Neuronal stem cell (in vitro differentiated cells): ENCODE results near the gene KAT14.

Experiments
- DNase-seq: peaks from one replicate; pipeline ENCODE4 v3.0.0-alpha.2; 2013; ENCODE audit warnings: low spot score
- H2AFZ ChIP-seq: one replicate; pipeline ENCODE4 v1.6.1; 2013; ENCODE audit warnings: mild to moderate bottlenecking, low read length, inconsistent platforms
- H2AK5ac ChIP-seq: 2 replicates; pipeline ENCODE4 v1.6.1; 2013; ENCODE audit warnings: low read depth, mild to moderate bottlenecking, inconsistent platforms, low read length, moderate library complexity, mixed read lengths
- H2BK120ac ChIP-seq: 2 replicates; pipeline ENCODE4 v1.6.1; 2013; ENCODE audit warnings: low read depth, mild to moderate bottlenecking, inconsistent platforms, low read length, moderate library complexity, mixed read lengths
- H2BK12ac ChIP-seq: one replicate; pipeline ENCODE4 v1.6.1; 2013; ENCODE audit warnings: low read length, inconsistent platforms
- H2BK15ac ChIP-seq: 2 replicates; pipeline ENCODE4 v1.6.1; 2013; ENCODE audit warnings: mild to moderate bottlenecking, low read length, inconsistent platforms, mixed read lengths
- H2BK5ac ChIP-seq: one replicate; pipeline ENCODE4 v1.6.1; 2013; ENCODE audit warnings: inconsistent platforms, mild to moderate bottlenecking, low read length, moderate library complexity
- H3K14ac ChIP-seq: one replicate; pipeline ENCODE4 v1.6.1; 2013; ENCODE audit warnings: low read length, inconsistent platforms
- H3K18ac ChIP-seq: 2 replicates; pipeline ENCODE4 v1.6.1; 2013; ENCODE audit warnings: low read length, inconsistent platforms
- H3K23ac ChIP-seq: 2 replicates; pipeline ENCODE4 v1.6.1; 2013; ENCODE audit warnings: low read depth, mild to moderate bottlenecking, mixed read lengths, low read length, inconsistent platforms; ENCODE audit not compliant: poor library complexity
- H3K27ac ChIP-seq: replicated peaks from 3 replicates; pipeline ENCODE4 v1.5.1; 2013; ENCODE audit warnings: low read length, inconsistent platforms
- H3K27me3 ChIP-seq, 3 experiments: 2 replicates each; pipeline ENCODE4 v1.6.1; 2013; ENCODE audit warnings: low read length in 3 of 3, mild to moderate bottlenecking in 2 of 3, inconsistent platforms in 1 of 3, low read depth in 1 of 3, mixed read lengths in 1 of 3, moderate library complexity in 1 of 3; ENCODE audit not compliant: control insufficient read depth in 3 of 3, insufficient read depth in 3 of 3
- H3K36me3 ChIP-seq, 2 donors: replicated peaks in 1 of 2; 2 replicates each; pipeline ENCODE4 v1.6.1; 2013; ENCODE audit warnings: low read length in 2 of 2; ENCODE audit not compliant: control insufficient read depth in 2 of 2, insufficient read depth in 2 of 2
- H3K4ac ChIP-seq: 2 replicates; pipeline ENCODE4 v1.6.1; 2013; ENCODE audit warnings: inconsistent platforms, mild to moderate bottlenecking, low read length, moderate library complexity
- H3K4me1 ChIP-seq, 2 donors: 1 replicate in 1 of 2; 2 replicates in 1 of 2; pipeline ENCODE4 v1.6.1; 2013; ENCODE audit warnings: low read length in 2 of 2, low read depth in 1 of 2; ENCODE audit not compliant: control insufficient read depth in 2 of 2, insufficient read depth in 1 of 2
- H3K4me2 ChIP-seq: one replicate; pipeline ENCODE4 v1.6.1; 2013; ENCODE audit warnings: mild to moderate bottlenecking, low read length, inconsistent platforms; ENCODE audit not compliant: insufficient read depth, poor library complexity, severe bottlenecking
- H3K4me3 ChIP-seq, 2 donors: 2 replicates each; pipeline ENCODE4 v1.5.1; 2013; ENCODE audit warnings: low read length in 2 of 2, mild to moderate bottlenecking in 2 of 2, inconsistent platforms in 1 of 2, moderate library complexity in 1 of 2
- H3K79me1 ChIP-seq: one replicate; pipeline ENCODE4 v1.6.1; 2013; ENCODE audit warnings: low read depth, mild to moderate bottlenecking, inconsistent platforms, low read length, moderate library complexity
- H3K9ac ChIP-seq: one replicate; pipeline ENCODE4 v1.6.1; 2013; ENCODE audit warnings: mild to moderate bottlenecking, low read depth, low read length, inconsistent platforms; ENCODE audit not compliant: poor library complexity
- H3K9me3 ChIP-seq, 2 donors: replicated peaks in 1 of 2; 2 replicates each; pipeline versions ENCODE3 to v1.6.1; 2013; ENCODE audit warnings: low read length in 2 of 2, mild to moderate bottlenecking in 2 of 2, inconsistent platforms in 1 of 2, low read depth in 1 of 2, mixed read lengths in 1 of 2, moderate library complexity in 1 of 2; ENCODE audit not compliant: control insufficient read depth in 2 of 2, insufficient read depth in 1 of 2
- H4K8ac ChIP-seq: one replicate; pipeline ENCODE4 v1.6.1; 2013; ENCODE audit warnings: low read depth, mild to moderate bottlenecking, inconsistent platforms, low read length, moderate library complexity
- H4K91ac ChIP-seq: one replicate; pipeline ENCODE4 v1.6.1; 2013; ENCODE audit warnings: low read length, low read depth, mild to moderate bottlenecking, inconsistent platforms; ENCODE audit not compliant: poor library complexity
- WGBS, 2 donors: extraction: QIAGEN DNeasy Blood & Tissue Kit; methylation state at CpG; one replicate each; pipeline ENCODE4 v1.1.7; 2013; ENCODE audit warnings: missing lambda C conversion rate in 2 of 2, mixed read lengths in 1 of 2; ENCODE audit not compliant: insufficient read length in 2 of 2, insufficient replicate concordance in 1 of 2; ENCODE audit errors: extremely low coverage in 2 of 2; 5-methylcytosine and 5-hydroxymethylcytosine counted together

KAT14 gene

DNA sequence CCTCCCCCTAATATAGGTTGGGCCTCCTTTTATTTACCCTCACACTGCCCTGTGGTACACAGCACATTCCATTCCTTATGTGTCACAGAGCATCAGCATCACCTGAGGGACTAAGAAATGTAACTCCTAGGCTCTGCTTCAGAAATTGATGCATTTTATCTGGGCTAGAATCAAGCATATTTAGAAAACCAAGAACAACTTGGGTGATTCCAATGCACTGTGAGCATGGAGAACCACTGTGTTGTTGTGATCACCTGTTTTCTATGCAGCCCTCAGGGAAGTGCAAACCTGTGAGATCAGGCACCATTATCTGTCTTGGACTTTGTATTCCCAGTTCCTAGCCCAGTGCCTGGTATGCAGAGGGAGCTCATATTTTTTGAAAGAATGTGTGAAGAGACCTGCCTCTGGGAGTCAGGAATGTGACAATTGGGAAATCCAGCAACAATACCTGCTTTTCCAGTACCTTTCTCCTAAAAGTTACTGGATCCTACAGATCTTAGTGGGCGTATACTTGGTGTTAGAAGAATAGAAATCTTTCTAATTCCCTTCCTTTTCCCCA is 7.0 kb downstream of the KAT14 start:
- Histone ChIP-seq H3K27ac (no peak overlapping the region), H3K4me2 (no peak overlapping the region), H4K91ac (no peak overlapping the region), H2AK5ac (no peak overlapping the region), H3K23ac (no peak overlapping the region), H2BK5ac (no peak overlapping the region), H3K18ac (no peak overlapping the region), H4K8ac (no peak overlapping the region), H3K79me1 (peaks cover 2% of the 10 kb centered on the region), H2BK12ac (no peak overlapping the region), H3K36me3 (peaks cover 6 to 68% of the 10 kb centered on the region in 2 donors), H3K14ac (no peak overlapping the region), H2BK120ac (no peak overlapping the region), H3K4me3 (no peak overlapping the region), H2AFZ (no peak overlapping the region), H3K27me3 (no peaks in the 10 kb centered on the region), H2BK15ac (no peak overlapping the region), H3K4me1 (peaks cover 0 to 1% of the 10 kb centered on the region in 2 donors), H3K4ac (no peak overlapping the region), H3K9ac (no peak overlapping the region), H3K9me3 (peaks cover 0 to 2% of the 10 kb centered on the region in 2 donors)
- DNase-seq = no peak
- no CpG with 5 or more reads among the region's 1 CpG for WGBS, 2 donors

DNA sequence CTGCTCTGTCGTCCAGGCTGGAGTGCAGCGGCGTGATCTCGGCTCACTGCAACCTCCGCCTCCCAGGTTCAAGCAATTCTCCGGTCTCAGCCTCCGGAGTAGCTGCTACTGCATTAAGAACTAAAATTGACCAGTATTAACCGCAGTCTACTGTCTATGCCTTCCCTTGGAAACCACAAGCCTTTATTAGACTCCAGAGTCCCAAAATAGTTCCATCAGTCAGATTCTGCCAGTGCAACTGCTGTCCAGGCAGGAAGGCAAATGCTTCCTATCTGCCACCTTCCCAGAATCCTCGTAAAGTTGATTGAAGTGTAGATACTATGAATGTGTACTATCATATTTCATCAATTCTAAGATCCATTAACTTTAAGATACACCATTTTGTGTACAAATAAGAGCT is 16.7 kb downstream of the KAT14 start:
- Histone ChIP-seq H3K4me2 (no peak overlapping the region), H3K9ac (no peak overlapping the region), H2BK120ac (no peak overlapping the region), H3K14ac (no peak overlapping the region), H2AFZ (no peak overlapping the region), H2BK12ac (no peak overlapping the region), H3K4ac (no peak overlapping the region), H2BK15ac (no peak overlapping the region), H3K79me1 (no peaks in the 10 kb centered on the region), H4K91ac (no peak overlapping the region), H2BK5ac (no peak overlapping the region), H3K4me3 (no peak overlapping the region), H3K27me3 (no peaks in the 10 kb centered on the region), H2AK5ac (no peak overlapping the region), H3K36me3 (peaks cover 11 to 62% of the 10 kb centered on the region in 2 donors), H4K8ac (no peak overlapping the region), H3K18ac (no peak overlapping the region), H3K4me1 (no peaks in the 10 kb centered on the region), H3K9me3 (no peaks in the 10 kb centered on the region), H3K27ac (no peak overlapping the region), H3K23ac (no peak overlapping the region)
- WGBS, 2 donors = no CpG with 5 or more reads among the region's 9 CpGs
- DNase-seq = no peak

DNA sequence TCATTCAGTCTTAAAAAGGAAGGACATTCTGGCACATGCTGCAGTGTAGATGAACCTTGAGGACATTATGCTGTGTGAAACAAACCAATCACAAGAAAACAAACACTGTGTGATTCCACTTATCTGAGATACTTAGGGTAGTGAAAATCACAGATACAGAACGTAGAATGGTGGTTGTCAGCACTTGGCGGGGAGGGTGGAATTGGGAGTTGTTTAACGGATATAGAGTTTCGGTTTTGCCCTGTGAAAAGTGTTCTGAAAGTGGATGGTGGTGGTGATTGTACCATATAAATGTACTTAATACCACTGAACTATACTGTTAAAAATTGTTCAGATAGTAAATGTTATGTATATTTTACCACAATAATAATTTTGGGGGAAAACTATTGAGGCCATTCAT is 18.4 kb downstream of the KAT14 start:
- Histone ChIP-seq H2BK120ac (no peak overlapping the region), H3K14ac (no peak overlapping the region), H3K79me1 (no peaks in the 10 kb centered on the region), H3K18ac (no peak overlapping the region), H2BK12ac (no peak overlapping the region), H3K4me3 (no peak overlapping the region), H4K91ac (no peak overlapping the region), H3K4me2 (no peak overlapping the region), H2AFZ (no peak overlapping the region), H3K23ac (no peak overlapping the region), H4K8ac (no peak overlapping the region), H3K27ac (no peak overlapping the region), H3K4ac (no peak overlapping the region), H2AK5ac (no peak overlapping the region), H3K36me3 (peaks cover 9 to 59% of the 10 kb centered on the region in 2 donors), H2BK15ac (no peak overlapping the region), H3K9me3 (no peaks in the 10 kb centered on the region), H3K27me3 (no peaks in the 10 kb centered on the region), H2BK5ac (no peak overlapping the region), H3K4me1 (no peaks in the 10 kb centered on the region), H3K9ac (no peak overlapping the region)
- no CpG with 5 or more reads among the region's 4 CpGs for WGBS, 2 donors
- no peak for DNase-seq

DNA sequence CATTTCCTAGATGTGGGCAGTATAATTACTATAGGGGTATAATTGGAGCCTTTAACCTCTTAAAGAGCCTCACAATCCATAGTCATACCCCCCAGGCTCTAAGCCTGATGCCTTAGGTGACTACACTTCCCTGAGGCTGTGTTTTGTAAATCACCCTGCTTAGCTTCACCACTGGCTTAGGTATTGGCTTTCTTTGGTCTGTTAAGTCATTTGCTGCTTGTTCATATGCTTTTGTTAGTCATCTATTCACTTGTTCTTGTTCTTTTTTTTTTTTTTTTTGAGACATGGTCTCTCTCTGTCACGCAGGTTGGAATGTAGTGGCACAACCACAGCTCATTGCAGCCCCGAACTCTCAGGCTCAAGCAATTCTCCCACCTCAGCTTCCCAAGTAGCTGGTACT is 26.7 kb downstream of the KAT14 start:
- H3K4ac ChIP-seq = no peak overlapping the region
- H2BK5ac ChIP-seq = no peak overlapping the region
- no peak overlapping the region for H2AK5ac ChIP-seq
- peaks cover 0 to 12% of the 10 kb centered on the region in 2 donors for H3K4me1 ChIP-seq
- no peak overlapping the region for H2BK15ac ChIP-seq
- no peak overlapping the region for H2AFZ ChIP-seq
- no peak overlapping the region for H3K27ac ChIP-seq
- no peak overlapping the region for H3K4me3 ChIP-seq
- H3K9me3 ChIP-seq = no peaks in the 10 kb centered on the region
- H3K27me3 ChIP-seq = no peaks in the 10 kb centered on the region
- H3K23ac ChIP-seq = no peak overlapping the region
- H3K4me2 ChIP-seq = no peak overlapping the region
- no peak overlapping the region for H2BK12ac ChIP-seq
- DNase-seq = no peak
- no CpG with 5 or more reads among the region's 2 CpGs for WGBS, 2 donors
- H3K79me1 ChIP-seq = no peaks in the 10 kb centered on the region
- no peak overlapping the region for H4K91ac ChIP-seq
- no peak overlapping the region for H3K14ac ChIP-seq
- no peak overlapping the region for H2BK120ac ChIP-seq
- no peak overlapping the region for H3K18ac ChIP-seq
- no peak overlapping the region for H3K9ac ChIP-seq
- H3K36me3 ChIP-seq = peaks cover 14 to 87% of the 10 kb centered on the region in 2 donors
- no peak overlapping the region for H4K8ac ChIP-seq
